Measurements from ENCODE around the gene SETD6.

DNA sequence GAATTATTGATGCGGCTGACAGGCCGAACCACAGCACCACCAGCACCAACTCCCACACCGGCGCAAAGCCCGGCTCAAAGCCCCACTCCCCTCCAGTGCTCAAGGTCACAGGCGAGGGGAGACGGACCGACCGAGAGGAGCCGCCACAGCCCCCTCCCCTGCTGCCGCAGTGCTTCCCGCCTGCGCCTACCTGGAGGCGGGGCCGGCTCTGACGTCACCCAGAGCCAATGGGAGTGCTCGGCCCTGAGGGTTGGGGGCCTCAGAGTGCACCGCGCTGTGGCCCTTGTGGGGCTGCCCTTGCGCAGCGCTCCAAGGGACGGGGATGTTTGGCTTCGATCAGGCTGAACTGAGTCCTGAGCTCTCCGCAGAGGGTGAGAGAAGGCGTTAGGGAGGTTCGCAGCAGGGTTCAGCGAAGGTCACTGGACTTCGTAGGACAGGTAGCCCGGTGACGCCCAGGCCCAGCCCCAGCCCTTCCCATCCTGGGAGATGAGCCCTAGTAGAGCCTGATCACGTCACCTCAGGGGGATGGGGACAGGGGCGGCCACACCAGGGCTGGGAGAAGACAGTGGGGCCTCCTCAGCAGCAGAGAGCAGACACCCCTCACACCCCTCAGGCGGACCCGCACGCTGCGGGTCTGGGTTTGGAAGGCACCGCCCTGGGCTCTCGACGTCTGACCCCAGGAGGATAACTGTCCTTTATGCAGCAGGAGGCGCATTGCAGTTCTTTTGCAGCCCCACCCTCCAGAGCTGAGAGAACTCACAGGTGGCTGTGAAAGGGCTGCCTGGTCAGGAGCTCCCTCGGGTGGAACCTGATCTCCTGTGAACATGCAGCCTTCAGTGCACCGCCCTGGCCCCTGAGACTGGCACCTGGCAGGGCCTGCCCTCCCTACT lies 13.8 kb upstream of the SETD6 start:
- no peak for TF ChIP-seq POLR2A (IDR thresholded peaks at IDR 0.05; ENCODE audit: low read depth, low read length)
- no peak for TF ChIP-seq TAF1 (IDR thresholded peaks at IDR 0.05; ENCODE audit: low read depth, low read length)
- no peak for TF ChIP-seq POLR2AphosphoS5 (IDR thresholded peaks at IDR 0.05; ENCODE audit: low read depth, low read length)
- TF ChIP-seq SPI1 (IDR thresholded peaks at IDR 0.05; ENCODE audit: low read depth, low read length), result no peak
- no peak for TF ChIP-seq POU2F2 (IDR thresholded peaks at IDR 0.05; ENCODE audit: low read depth, low read length)

All from GM12891 (cell line).